Medulla oblongata (tissue), 1 donor: ENCODE data around the gene YJU2.
"Not testable (repeated sequence)": the region's sequence is repeated elsewhere in the genome, so short reads cannot be mapped to it uniquely, and the experiment has no call there.

Experiments used
- DNase-seq: peaks from one replicate; pipeline ENCODE4 v3.0.0-alpha.2; 2015; ENCODE audit errors: extremely low spot score

YJU2 gene

GRCh38 chr19:4246767-4247593, at the start of gene YJU2:
TSS of gene YJU2 (plus strand) at chr19:4247080. CDS start at chr19:4247147, 67 bp downstream.
- DNase-seq, result peak; percentile 99

GRCh38 chr19:4197228-4197624, 49.7 kb upstream of the YJU2 start:
- DNase-seq, result no peak

GRCh38 chr19:4197625-4198466, 49.0 kb upstream of the YJU2 start:
- DNase-seq, result no peak

GRCh38 chr19:4198467-4199126, 48.3 kb upstream of the YJU2 start:
- no peak for DNase-seq

- no peak for DNase-seq
These were observed 47.1 kb upstream of the YJU2 start for GRCh38 chr19:4199699-4200293.

GRCh38 chr19:4200940-4201542, 45.8 kb upstream of the YJU2 start:
- no peak for DNase-seq

- no peak for DNase-seq
These were observed 45.1 kb upstream of the YJU2 start for GRCh38 chr19:4201798-4202197.

GRCh38 chr19:4206818-4207484, 39.9 kb upstream of the YJU2 start:
- no peak for DNase-seq

- DNase-seq, result no peak
These were observed 38.3 kb upstream of the YJU2 start for GRCh38 chr19:4208385-4209094.

- no peak for DNase-seq
These were observed 36.6 kb upstream of the YJU2 start for GRCh38 chr19:4210166-4210731.

- DNase-seq, result no peak
These were observed 33.8 kb upstream of the YJU2 start for GRCh38 chr19:4213116-4213515.

GRCh38 chr19:4215807-4216206, 31.1 kb upstream of the YJU2 start:
- DNase-seq, result no peak

- DNase-seq, result no peak
These were observed 30.0 kb upstream of the YJU2 start for GRCh38 chr19:4216846-4217245.

- no peak for DNase-seq
These were observed 29.2 kb upstream of the YJU2 start for GRCh38 chr19:4217429-4218264.

- DNase-seq, result not testable (repeated sequence)
These were observed 28.4 kb upstream of the YJU2 start for GRCh38 chr19:4218523-4218922.

- DNase-seq, result no peak
These were observed 26.7 kb upstream of the YJU2 start for GRCh38 chr19:4220188-4220587.

GRCh38 chr19:4224470-4224869, 22.4 kb upstream of the YJU2 start:
- DNase-seq, result no peak

- DNase-seq, result no peak
These were observed 21.0 kb upstream of the YJU2 start for GRCh38 chr19:4225885-4226284.

GRCh38 chr19:4227771-4228170, 19.1 kb upstream of the YJU2 start:
- no peak for DNase-seq
